Thoracic aorta (tissue), 2 donors: ENCODE measurements around the gene TYR. TPM values are rescaled to one million over a fixed set of nuclear protein-coding genes. Genes with fewer than 3 reads are reported as not detected.

ENCODE experiments used
- ATAC-seq: fragments of 150-250 bp; one replicate; pipeline ENCODE4 v1.8.0; 2017; ENCODE audit warnings: low read depth; ENCODE audit not compliant: insufficient number of reproducible peaks, low FRiP score
- DNase-seq: peaks from one replicate; pipeline ENCODE4 v3.0.0-alpha.2; 2020; ENCODE audit warnings: low spot score
- H3K27ac ChIP-seq, 2 donors: fragments of 200-600 bp; sonication (generic); 1 replicate in 1 of 2; 2 replicates in 1 of 2; pipeline ENCODE4 v1.5.1; 2016; ENCODE audit warnings: mild to moderate bottlenecking in 2 of 2, moderate library complexity in 2 of 2
- H3K27me3 ChIP-seq: fragments of 200-600 bp; sonication (generic); replicated peaks from 2 replicates; pipeline ENCODE4 v1.6.0; 2016; ENCODE audit warnings: mild to moderate bottlenecking; ENCODE audit not compliant: insufficient read depth
- H3K36me3 ChIP-seq: fragments of 200-600 bp; sonication (generic); one replicate; pipeline ENCODE4 v1.5.1; 2016
- H3K4me1 ChIP-seq, 2 donors: fragments of 200-600 bp; sonication (generic); 1 replicate in 1 of 2; 2 replicates in 1 of 2; pipeline versions ENCODE4 v1.5.1 to v1.6.0; 2016; ENCODE audit warnings: low read depth in 2 of 2, mild to moderate bottlenecking in 1 of 2; ENCODE audit not compliant: control insufficient read depth in 1 of 2
- H3K4me3 ChIP-seq: fragments of 200-600 bp; sonication (generic); 2 replicates; pipeline ENCODE4 v1.5.1; 2016; ENCODE audit warnings: mild to moderate bottlenecking
- H3K9me3 ChIP-seq: fragments of 200-600 bp; sonication (generic); 2 replicates; pipeline ENCODE4 v1.5.1; 2016
- CTCF ChIP-seq: fragments of 200-600 bp; sonication (generic); IDR thresholded peaks from one replicate; pipeline ENCODE4 v1.5.1; 2019; ENCODE audit warnings: antibody characterized with exemption
- total RNA-seq, 2 donors: library from RNA; depleted of rRNA; stranded (reverse); fragments of >200 nt; gene quantifications; one replicate each; pipeline versions ENCODE4 v1.1.0 to v1.2.3, GENCODE V29; 2016

The TYR gene
- not detected for total RNA-seq

GRCh38 chr11:89177691-89178231 lies at the start of gene TYR:
TYR (plus strand) TSS chr11:89177875; CDS start chr11:89177954, 79 bp downstream.
- TF ChIP-seq CTCF: no peak
- ATAC-seq: no peak

GRCh38 chr11:89136606-89137005 lies 41.1 kb upstream of the TYR start:
- ATAC-seq: no peak
- DNase-seq: no peak
- Histone ChIP-seq H3K4me1 (no peaks in the 10 kb centered on the region), H3K36me3 (no peaks in the 10 kb centered on the region), H3K27me3 (no peaks in the 10 kb centered on the region), H3K9me3 (no peaks in the 10 kb centered on the region), H3K4me3 (no peak overlapping the region), H3K27ac (no peak overlapping the region)
- no peak for TF ChIP-seq CTCF

More at GRCh38 chr11:89177691-89178231, at the start of gene TYR:
- H3K4me3 ChIP-seq: no peak within 1 kb of the TSS
- no peaks in the 10 kb centered on the region for H3K27me3 ChIP-seq
- H3K9me3 ChIP-seq: no peaks in the 10 kb centered on the region
- DNase-seq: no peak
- H3K36me3 ChIP-seq: no peaks in the 10 kb centered on the region
- no peak within 1 kb of the TSS for H3K27ac ChIP-seq
- H3K4me1 ChIP-seq: peaks cover 0 to 19% of the 10 kb centered on the region in 2 donors

DNA sequence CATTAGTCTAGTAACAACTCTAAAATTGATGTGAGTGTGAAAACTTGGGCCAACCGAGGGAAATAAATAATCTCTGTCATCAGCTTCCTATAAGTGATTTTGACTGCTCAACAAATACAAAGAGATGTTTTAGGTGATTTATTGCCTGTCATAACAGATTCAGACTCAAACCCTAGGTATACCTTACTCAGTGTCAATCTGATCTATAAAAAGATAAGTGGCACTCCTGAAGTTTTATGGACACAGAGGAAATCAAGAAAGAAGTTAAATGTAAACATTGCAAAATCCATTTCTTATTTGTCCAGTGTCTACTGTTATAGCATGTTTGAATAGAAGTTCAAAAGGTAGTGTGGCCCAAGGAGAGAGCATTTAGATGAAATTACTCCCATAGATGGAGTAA lies 30.4 kb upstream of the TYR start:
- Histone ChIP-seq H3K36me3 (no peaks in the 10 kb centered on the region), H3K27ac (no peak overlapping the region), H3K9me3 (no peaks in the 10 kb centered on the region), H3K4me1 (no peaks in the 10 kb centered on the region), H3K4me3 (no peak overlapping the region), H3K27me3 (no peaks in the 10 kb centered on the region)
- no peak for ATAC-seq
- TF ChIP-seq CTCF: no peak
- no peak for DNase-seq

DNA sequence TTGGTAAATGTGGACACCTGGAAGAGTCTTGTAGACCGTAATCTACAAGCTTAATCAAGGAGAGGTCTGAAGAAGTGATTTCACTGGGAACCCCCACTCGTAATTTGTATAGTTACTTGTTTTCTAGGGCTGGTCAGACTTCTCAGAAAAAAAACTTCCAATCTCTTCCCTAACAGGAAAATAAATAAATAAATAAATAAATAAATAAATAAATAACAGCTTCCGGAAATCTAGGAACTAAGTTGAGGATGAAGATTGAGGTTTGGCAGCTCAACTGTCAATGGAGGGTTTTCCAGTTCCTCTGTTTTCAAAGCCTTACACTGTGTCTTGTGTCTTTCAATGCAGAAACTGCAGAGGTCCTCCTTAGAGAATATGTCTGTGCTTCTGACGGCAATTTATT lies 17.7 kb upstream of the TYR start:
- TF ChIP-seq CTCF: no peak
- H3K27ac ChIP-seq: no peak overlapping the region
- H3K4me3 ChIP-seq: no peak overlapping the region
- DNase-seq: no peak
- no peaks in the 10 kb centered on the region for H3K9me3 ChIP-seq
- no peaks in the 10 kb centered on the region for H3K36me3 ChIP-seq
- no peak for ATAC-seq
- H3K27me3 ChIP-seq: no peaks in the 10 kb centered on the region
- no peaks in the 10 kb centered on the region for H3K4me1 ChIP-seq

GRCh38 chr11:89161949-89162348 lies 15.7 kb upstream of the TYR start:
- no peaks in the 10 kb centered on the region for H3K27me3 ChIP-seq
- ATAC-seq: no peak
- no peaks in the 10 kb centered on the region for H3K9me3 ChIP-seq
- DNase-seq: no peak
- no peaks in the 10 kb centered on the region for H3K36me3 ChIP-seq
- no peak overlapping the region for H3K27ac ChIP-seq
- no peaks in the 10 kb centered on the region for H3K4me1 ChIP-seq
- H3K4me3 ChIP-seq: no peak overlapping the region
- no peak for TF ChIP-seq CTCF
